K562 (cell line): ENCODE measurements around the gene ERBB4. TPM values are rescaled to one million over a fixed set of nuclear protein-coding genes. Genes with fewer than 3 reads are reported as not detected.

Experiments
- ATAC-seq: fragments of 200-7000 bp; cut with Tn5 transposase; 3 replicates; pipeline ENCODE4 v1.9.1; 2020; ENCODE audit warnings: moderate library complexity
- BruUV-seq: library from RNA; stranded (reverse); fragments of 400-500 nt; replicated peaks from 2 replicates; lab custom pipeline; 2021; lab: Mats Ljungman, UMichigan
- CTCF ChIA-PET: fragments of 300-600 bp; formaldehyde crosslinking; extraction: SDS; loops from one replicate; lab custom pipeline; 2021; ENCODE audit warnings: low intra/inter-chr PET ratio; lab: Yijun Ruan, JAX
- POLR2A ChIA-PET: fragments of 300-600, 350-650 bp; sonication (Branson Sonifier 250); formaldehyde crosslinking; extraction: SDS; loops from one replicate; lab custom pipeline; 2021; ENCODE audit warnings: antibody characterized with exemption, inconsistent platforms; lab: Yijun Ruan, JAX
- DNase-seq, 4 experiments: peaks; one replicate each; pipeline versions ENCODE4 v3.0.0 to v3.0.0-alpha.2; 2011 to 2018; ENCODE audit warnings: low spot score in 3 of 4, mixed read lengths in 3 of 4; ENCODE audit errors: extremely low read depth in 1 of 4
- FAIRE-seq: peaks from 2 replicates; lab custom pipeline; 2011; peaks lifted over from hg19 to GRCh38; lab: Jason Lieb, UNC
- H2AFZ ChIP-seq: 2 replicates; pipeline ENCODE4 v1.6.0; 2011; ENCODE audit warnings: low read depth, low read length, control low read depth, inconsistent platforms
- H3K27ac ChIP-seq: fragments of 200-600 bp; 3 replicates; pipeline ENCODE4 v1.8.0; 2011; ENCODE audit warnings: low read depth, mild to moderate bottlenecking, control low read depth, inconsistent platforms, low read length, moderate library complexity, mixed read lengths; ENCODE audit errors: extremely low read depth
- H3K27me3 ChIP-seq, 2 experiments: fragments of 300-600 bp in 1 of 2; 2 replicates in 1 of 2; 3 replicates in 1 of 2; pipeline versions ENCODE4 v1.6.0 to v1.8.0; 2011; ENCODE audit warnings: inconsistent platforms in 2 of 2, low read length in 2 of 2, mild to moderate bottlenecking in 1 of 2, mixed read lengths in 1 of 2, moderate library complexity in 1 of 2; ENCODE audit not compliant: control insufficient read depth in 2 of 2, insufficient read depth in 2 of 2
- H3K36me3 ChIP-seq: fragments of 300-600 bp; 3 replicates; pipeline ENCODE4 v1.8.0; 2011; ENCODE audit warnings: mild to moderate bottlenecking, low read length, inconsistent platforms; ENCODE audit not compliant: control insufficient read depth, insufficient read depth
- H3K4me1 ChIP-seq, 2 experiments: fragments of 200-600 bp in 1 of 2; replicated peaks in 1 of 2; 2 replicates in 1 of 2; 3 replicates in 1 of 2; pipeline versions ENCODE4 v1.5.1 to v1.8.0; 2011; ENCODE audit warnings: inconsistent platforms in 2 of 2, low read length in 2 of 2, mild to moderate bottlenecking in 1 of 2, mixed read lengths in 1 of 2, moderate library complexity in 1 of 2; ENCODE audit not compliant: control insufficient read depth in 2 of 2, insufficient read depth in 2 of 2
- H3K4me2 ChIP-seq: 2 replicates; pipeline ENCODE4 v1.6.1; 2011; ENCODE audit warnings: low read length, control low read depth, inconsistent platforms, mixed read lengths; ENCODE audit not compliant: insufficient read depth
- H3K4me3 ChIP-seq: fragments of 200-600 bp; sonication (generic), shearing (Covaris generic); 2 replicates; pipeline ENCODE4 v1.5.1; 2016; ENCODE audit warnings: control low read depth, inconsistent platforms
- H3K79me2 ChIP-seq: fragments of 200-600 bp; 3 replicates; pipeline ENCODE4 v1.8.0; 2011; ENCODE audit warnings: low read length, inconsistent platforms; ENCODE audit not compliant: control insufficient read depth, insufficient read depth
- H3K9ac ChIP-seq, 2 experiments: 2 replicates each; pipeline versions ENCODE4 v1.6.0 to v1.6.1; 2011; ENCODE audit warnings: low read depth in 2 of 2, low read length in 2 of 2, control low read depth in 1 of 2, inconsistent platforms in 1 of 2, mild to moderate bottlenecking in 1 of 2, mixed read lengths in 1 of 2; ENCODE audit not compliant: insufficient read depth in 1 of 2
- H3K9me1 ChIP-seq: one replicate; pipeline ENCODE4 v1.6.0; 2011; ENCODE audit warnings: inconsistent platforms, mild to moderate bottlenecking, low read length, moderate library complexity; ENCODE audit not compliant: control insufficient read depth, insufficient read depth
- H3K9me3 ChIP-seq: replicated peaks from 2 replicates; pipeline ENCODE4 v1.5.1; 2011; ENCODE audit warnings: low read depth, low read length, inconsistent platforms; ENCODE audit not compliant: control insufficient read depth, insufficient read depth
- H4K20me1 ChIP-seq: replicated peaks from 2 replicates; pipeline ENCODE4 v1.6.1; 2011; ENCODE audit warnings: low read length, inconsistent platforms, mixed read lengths; ENCODE audit not compliant: control insufficient read depth, insufficient read depth
- CREB3L1 ChIP-seq: fragments of 450-650 bp; IDR thresholded peaks from 2 replicates; pipeline ENCODE4 v1.6.1; 2014; ENCODE audit warnings: low read depth, mild to moderate bottlenecking, moderate library complexity, borderline replicate concordance
- FOXP1 ChIP-seq: sonication (generic); formaldehyde crosslinking; IDR thresholded peaks from 2 replicates; pipeline ENCODE4 v1.8.0; 2022; ENCODE audit warnings: mild to moderate bottlenecking, missing genetic modification reagents
- PRPF4 ChIP-seq: fragments of 200-400 bp; formaldehyde crosslinking; IDR thresholded peaks from one replicate; pipeline ENCODE4 v1.6.1; 2017; ENCODE audit warnings: low read length, low read depth, mild to moderate bottlenecking; ENCODE audit not compliant: insufficient read depth, poor library complexity, severe bottlenecking
- STAG1 ChIP-seq: sonication (generic); formaldehyde crosslinking; IDR thresholded peaks from 2 replicates; pipeline ENCODE4 v1.5.0; 2020; ENCODE audit warnings: missing genetic modification reagents, borderline replicate concordance
- WGBS: fragments of 100-300 bp; shearing (Covaris generic); methylation state at CpG from one replicate; pipeline ENCODE4 v1.1.6; 2016; ENCODE audit warnings: low coverage, mixed read lengths; ENCODE audit not compliant: insufficient coverage; ENCODE audit errors: missing lambda C conversion rate; 5-methylcytosine and 5-hydroxymethylcytosine counted together
- in situ Hi-C: fragments of 300-500 bp; cut with MboI; formaldehyde crosslinking; loops from 4 replicates; pipeline ENCODE4 v1.15.0; 2018; ENCODE audit warnings: inconsistent platforms, mixed read lengths
- intact Hi-C: fragments of 100-400 bp; cut with micrococcal nuclease; formaldehyde crosslinking; loops from 2 replicates; pipeline ENCODE4 v1.14.2; 2022
- polyA plus RNA-seq, 8 experiments: library from polyadenylated mRNA; depleted of rRNA in 4 of 8; stranded (reverse) in 5 of 8; unstranded in 3 of 8; fragments of >200 nt; fragmentation: Nextera tagmentation in 2 of 8; fragmentation: Illumina TruSeq in 1 of 8; extraction: Ambion mirVana in 2 of 8; extraction: Trizol in 1 of 8; gene quantifications; 2 replicates each; pipeline versions ENCODE4 v1.2.1 to v1.2.3, GENCODE V29; 2011 to 2014; ENCODE audit warnings: inconsistent platforms in 1 of 8, missing spikeins in 1 of 8
- total RNA-seq, 7 experiments: library from RNA; depleted of rRNA in 6 of 7; stranded (reverse); fragments of >200 nt in 6 of 7; fragmentation: Illumina TruSeq in 2 of 7; extraction: Trizol in 2 of 7; gene quantifications; 2 replicates each; pipeline versions ENCODE4 v1.2.1 to v1.2.3, GENCODE V29; 2011 to 2021; ENCODE audit warnings: low replicate concordance in 1 of 7

ERBB4 gene
- total and polyA plus RNA-seq, 9 of the 15 experiments (the other 6 are each of a cell fraction or from before 2014, with no cell fraction given) = not detected

- TF ChIP-seq CREB3L1 = no peak
- no peak for TF ChIP-seq STAG1 (CRISPR knock-in tag)
- no peak for TF ChIP-seq FOXP1 (CRISPR knock-in tag)
These were observed 226.7 kb downstream of the ERBB4 start (continued) for GRCh38 chr2:212311807-212312404.

GRCh38 chr2:212299943-212300342 is 238.7 kb downstream of the ERBB4 start:
- no peaks in the 10 kb centered on the region for H4K20me1 ChIP-seq
- POLR2A ChIA-PET = no interaction called here
- no peak overlapping the region for H3K4me2 ChIP-seq
- no peaks in the 10 kb centered on the region for H3K79me2 ChIP-seq
- no TSS peak for BruUV-seq
- ATAC-seq = no peak
- no peak overlapping the region for H2AFZ ChIP-seq
- H3K27me3 ChIP-seq = no peaks in the 10 kb centered on the region
- no peak overlapping the region for H3K9ac ChIP-seq
- no peaks in the 10 kb centered on the region for H3K9me3 ChIP-seq
- WGBS = 0% methylated on average over 2 of the region's 2 CpGs
- intact Hi-C loops (no loop called here), in situ Hi-C loops (no loop called here)
- H3K36me3 ChIP-seq = no peaks in the 10 kb centered on the region
- H3K4me1 ChIP-seq = no peaks in the 10 kb centered on the region
- no peak overlapping the region for H3K27ac ChIP-seq
- no peak overlapping the region for H3K4me3 ChIP-seq
- DNase-seq = no peak
- CTCF ChIA-PET = no interaction called here
- no peak for TF ChIP-seq PRPF4
- no peaks in the 10 kb centered on the region for H3K9me1 ChIP-seq
- no peak for FAIRE-seq
